Hepatocyte (in vitro differentiated cells): ENCODE data around the gene USHBP1.

ENCODE experiments used
- EZH2 ChIP-seq: fragments of 200-600 bp; sonication (generic); IDR thresholded peaks from 2 replicates; pipeline ENCODE4 v1.6.1; 2016; ENCODE audit warnings: antibody characterized with exemption, mild to moderate bottlenecking, borderline replicate concordance
- EZH2phosphoT487 ChIP-seq: fragments of 200-600 bp; sonication (generic); IDR thresholded peaks from one replicate; pipeline ENCODE4 v1.6.1; 2018; ENCODE audit warnings: antibody characterized with exemption, mild to moderate bottlenecking, low read depth, moderate library complexity; ENCODE audit not compliant: unreplicated experiment, severe bottlenecking
- TF ChIP-seq, protein P1 (sequence below): fragments of 200-600 bp; sonication (generic); IDR thresholded peaks from 2 replicates; pipeline ENCODE4 v1.5.1; 2016; ENCODE audit warnings: antibody characterized with exemption, mild to moderate bottlenecking; ENCODE audit not compliant: poor library complexity

DNA sequence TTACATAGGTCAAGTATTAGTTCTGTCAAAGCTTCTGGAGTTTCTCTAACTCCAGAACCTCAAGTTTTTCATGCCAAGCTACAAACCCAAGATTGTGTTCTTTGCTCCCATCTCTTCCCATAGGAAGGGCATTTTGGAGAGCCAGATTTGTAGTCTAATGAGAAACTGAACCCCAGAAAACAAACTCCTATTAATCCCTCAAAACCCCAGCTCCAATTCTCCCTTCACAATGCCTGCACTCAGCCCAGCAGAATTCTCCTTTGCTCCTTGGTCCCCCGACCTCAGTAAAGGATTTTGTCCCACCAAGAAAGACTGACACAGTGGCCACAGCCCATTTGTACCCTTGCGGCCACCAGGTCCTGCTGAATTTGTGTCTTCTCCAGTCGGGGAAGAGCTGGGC is 8.4 kb downstream of the USHBP1 start:
- TF ChIP-seq EZH2phosphoT487 (no peak), EZH2 (no peak)
- TF ChIP-seq, protein P1, sequence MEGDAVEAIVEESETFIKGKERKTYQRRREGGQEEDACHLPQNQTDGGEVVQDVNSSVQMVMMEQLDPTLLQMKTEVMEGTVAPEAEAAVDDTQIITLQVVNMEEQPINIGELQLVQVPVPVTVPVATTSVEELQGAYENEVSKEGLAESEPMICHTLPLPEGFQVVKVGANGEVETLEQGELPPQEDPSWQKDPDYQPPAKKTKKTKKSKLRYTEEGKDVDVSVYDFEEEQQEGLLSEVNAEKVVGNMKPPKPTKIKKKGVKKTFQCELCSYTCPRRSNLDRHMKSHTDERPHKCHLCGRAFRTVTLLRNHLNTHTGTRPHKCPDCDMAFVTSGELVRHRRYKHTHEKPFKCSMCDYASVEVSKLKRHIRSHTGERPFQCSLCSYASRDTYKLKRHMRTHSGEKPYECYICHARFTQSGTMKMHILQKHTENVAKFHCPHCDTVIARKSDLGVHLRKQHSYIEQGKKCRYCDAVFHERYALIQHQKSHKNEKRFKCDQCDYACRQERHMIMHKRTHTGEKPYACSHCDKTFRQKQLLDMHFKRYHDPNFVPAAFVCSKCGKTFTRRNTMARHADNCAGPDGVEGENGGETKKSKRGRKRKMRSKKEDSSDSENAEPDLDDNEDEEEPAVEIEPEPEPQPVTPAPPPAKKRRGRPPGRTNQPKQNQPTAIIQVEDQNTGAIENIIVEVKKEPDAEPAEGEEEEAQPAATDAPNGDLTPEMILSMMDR: no peak
